Adrenal gland (tissue), 5 donors: ENCODE data around the gene CEP78.

Experiments used
- CTCF ChIP-seq, 6 experiments: fragments of 450-650 bp in 4 of 6; fragments of 200-600 bp in 2 of 6; sonication (generic) in 1 of 6; IDR thresholded peaks; 1 replicate in 5 of 6; 2 replicates in 1 of 6; pipeline versions ENCODE4 v1.5.1 to v1.8.0; 2016 to 2021; ENCODE audit warnings: antibody characterized with exemption in 6 of 6, mild to moderate bottlenecking in 2 of 6, moderate library complexity in 1 of 6
- POLR2A ChIP-seq, 2 donors: fragments of 450-650 bp; IDR thresholded peaks; one replicate each; pipeline ENCODE4 v1.6.1; 2017; ENCODE audit warnings: antibody characterized with exemption in 2 of 2, mild to moderate bottlenecking in 2 of 2, moderate library complexity in 1 of 2
- donor health status: DM: no; HTN: no; CAD: no.

- TF ChIP-seq CTCF (IDR thresholded peaks at IDR 0.05) = no peak
- no peak for TF ChIP-seq POLR2A (IDR thresholded peaks at IDR 0.05)
These were observed 42.9 kb downstream of the CEP78 start for GRCh38 chr9:78278801-78279200.
